ENCODE results near the gene EPHB4. TPM values are rescaled to one million over a fixed set of nuclear protein-coding genes. Genes with fewer than 3 reads are reported as not detected.
A peak's percentile ranks its signal among the peaks of the same experiment; 100 is the strongest.

The EPHB4 gene
- total RNA-seq, 1 experiment from 2014 or later: 135 TPM

- no peak for DNase-seq
- Histone ChIP-seq H2BK120ac (ENCODE audit: low read depth, low read length, poor library complexity, severe bottlenecking) (no peak overlapping the region), H3K4ac (ENCODE audit: low read depth, low read length) (no peak overlapping the region)
Observed at GRCh38 chr7:100830396-100830795, 3.1 kb upstream of the EPHB4 start.

More at GRCh38 chr7:100830396-100830795, 3.1 kb upstream of the EPHB4 start:
- Histone ChIP-seq H2BK5ac (ENCODE audit: insufficient read length, low read length) (no peak overlapping the region), H2BK20ac (ENCODE audit: low read depth, low read length, poor library complexity, severe bottlenecking) (no peak overlapping the region), H3K27ac (ENCODE audit: insufficient read length, low read depth, low read length) (no peak overlapping the region), H4K5ac (ENCODE audit: insufficient read length, low read depth, low read length) (no peak overlapping the region), H3K23ac (ENCODE audit: insufficient read length, low read depth, low read length) (no peak overlapping the region), H4K8ac (replicated peaks; ENCODE audit: insufficient read length, low read depth, low read length) (no peak overlapping the region), H2BK12ac (ENCODE audit: insufficient read length, low read depth, low read length) (no peak overlapping the region), H3K4me2 (ENCODE audit: insufficient read depth, insufficient read length, low read length) (no peak overlapping the region), H3K27me3 (ENCODE audit: insufficient read depth, low read length) (no peaks in the 10 kb centered on the region), H3K4me1 (ENCODE audit: insufficient read depth, low read length) (peaks cover 3% of the 10 kb centered on the region; the same call in 1 of the 2 replicates), H3K9ac (ENCODE audit: extremely low read depth, insufficient read length, low read length) (no peak overlapping the region), H2BK15ac (ENCODE audit: low read depth, low read length) (no peak overlapping the region), H3K14ac (ENCODE audit: insufficient read depth, low read length) (no peak overlapping the region), H3K56ac (ENCODE audit: insufficient read length, low read depth, low read length) (no peak overlapping the region), H3K79me2 (ENCODE audit: insufficient read depth, low read length) (peaks cover 11% of the 10 kb centered on the region), H4K20me1 (ENCODE audit: control insufficient read depth, insufficient read depth, insufficient read length) (no peaks in the 10 kb centered on the region), H2AFZ (ENCODE audit: low read length) (no peak overlapping the region), H4K91ac (ENCODE audit: insufficient read length, low read depth, low read length) (no peak overlapping the region), H2AK5ac (ENCODE audit: insufficient read length, low read length) (no peak overlapping the region), H3K79me1 (ENCODE audit: insufficient read depth, low read depth, low read length, poor library complexity, severe bottlenecking) (peaks cover 6% of the 10 kb centered on the region), H3K23me2 (ENCODE audit: insufficient read length, low read depth, low read length, poor library complexity, severe bottlenecking) (peaks cover 12% of the 10 kb centered on the region), H3K9me3 (ENCODE audit: control insufficient read depth, low read depth, low read length) (no peaks in the 10 kb centered on the region), H3K18ac (ENCODE audit: insufficient read length, low read depth, low read length) (no peak overlapping the region), H3T11ph (ENCODE audit: low read length) (no peak overlapping the region)
- peaks cover 17 to 29% of the 10 kb centered on the region in 2 experiments for H3K4me1 Mint-ChIP-seq
- peak overlapping the region in 1 of 2 experiments; percentile 29; a peak in 1 of 5 replicates for H3K4me3 Mint-ChIP-seq
- H3K9me3 Mint-ChIP-seq: peaks cover 0 to 2% of the 10 kb centered on the region in 2 experiments; a peak in 2 of 5 replicates
- H3K27ac Mint-ChIP-seq: peak overlapping the region in 2 of 3 experiments; percentile 18 to 66; a peak in 3 of 7 replicates
- peaks cover 13 to 18% (median 17%) of the 10 kb centered on the region in 3 experiments; a peak in 6 of 7 replicates for H3K36me3 Mint-ChIP-seq (ENCODE audit: insufficient read depth in 1 of 3, low read depth in 3 of 3)
- H3K27me3 Mint-ChIP-seq (ENCODE audit: low read depth): no peaks in the 10 kb centered on the region; the same call in 1 of the 2 replicates
- no CpG with 5 or more reads among the region's 4 CpGs for WGBS (ENCODE audit: extremely low coverage, insufficient read length, low lambda C conversion rate)
- TF ChIP-seq CTCF (conservative IDR thresholded peaks at IDR 0.05): no peak
